Measurements from ENCODE around the gene SBF1.

Gene SBF1

GRCh38 chr22:50481440-50482106 is 6.7 kb upstream of the SBF1 start, which contains the start of gene ADM2:
Gene ADM2, plus strand, starts transcription at chr22:50481543. Its CDS starts 305 bp downstream, at chr22:50481848.
- TF ChIP-seq ZFX (IDR thresholded peaks at IDR 0.05): peak; percentile 51; the same call in 1 of the 2 replicates
- TF ChIP-seq, protein P1, sequence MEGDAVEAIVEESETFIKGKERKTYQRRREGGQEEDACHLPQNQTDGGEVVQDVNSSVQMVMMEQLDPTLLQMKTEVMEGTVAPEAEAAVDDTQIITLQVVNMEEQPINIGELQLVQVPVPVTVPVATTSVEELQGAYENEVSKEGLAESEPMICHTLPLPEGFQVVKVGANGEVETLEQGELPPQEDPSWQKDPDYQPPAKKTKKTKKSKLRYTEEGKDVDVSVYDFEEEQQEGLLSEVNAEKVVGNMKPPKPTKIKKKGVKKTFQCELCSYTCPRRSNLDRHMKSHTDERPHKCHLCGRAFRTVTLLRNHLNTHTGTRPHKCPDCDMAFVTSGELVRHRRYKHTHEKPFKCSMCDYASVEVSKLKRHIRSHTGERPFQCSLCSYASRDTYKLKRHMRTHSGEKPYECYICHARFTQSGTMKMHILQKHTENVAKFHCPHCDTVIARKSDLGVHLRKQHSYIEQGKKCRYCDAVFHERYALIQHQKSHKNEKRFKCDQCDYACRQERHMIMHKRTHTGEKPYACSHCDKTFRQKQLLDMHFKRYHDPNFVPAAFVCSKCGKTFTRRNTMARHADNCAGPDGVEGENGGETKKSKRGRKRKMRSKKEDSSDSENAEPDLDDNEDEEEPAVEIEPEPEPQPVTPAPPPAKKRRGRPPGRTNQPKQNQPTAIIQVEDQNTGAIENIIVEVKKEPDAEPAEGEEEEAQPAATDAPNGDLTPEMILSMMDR (conservative IDR thresholded peaks at IDR 0.05): no peak
- peak within 1 kb of the TSS; percentile 85 for H3K27ac ChIP-seq

GRCh38 chr22:50481045-50481439 is 6.2 kb upstream of the SBF1 start:
- peak overlapping the region; percentile 85 for H3K27ac ChIP-seq
- TF ChIP-seq, protein P1 (conservative IDR thresholded peaks at IDR 0.05): no peak
- TF ChIP-seq ZFX (IDR thresholded peaks at IDR 0.05): no peak

DNA sequence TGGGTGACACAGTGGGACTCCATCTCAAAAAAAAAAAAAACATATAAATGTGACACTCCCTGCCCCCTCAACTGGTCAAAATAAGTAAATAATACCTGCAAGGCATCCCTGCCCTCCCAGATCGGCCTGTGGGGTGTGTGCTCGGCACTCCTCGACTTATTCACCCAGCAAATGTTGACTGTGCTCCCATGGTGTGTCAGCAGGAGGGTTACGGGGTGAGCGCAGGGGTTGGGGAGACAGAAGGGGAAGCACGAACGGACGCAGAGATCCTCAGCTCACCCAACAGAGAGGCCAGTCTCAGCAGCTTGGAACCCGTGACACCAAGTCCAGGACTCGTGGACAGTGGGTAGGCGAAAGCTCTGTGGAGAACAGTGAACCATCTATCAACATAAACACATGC is 4.9 kb upstream of the SBF1 start:
- TF ChIP-seq ZFX (IDR thresholded peaks at IDR 0.05): no peak
- TF ChIP-seq, protein P1 (conservative IDR thresholded peaks at IDR 0.05): no peak
- H3K27ac ChIP-seq: no peak overlapping the region

- no peak for TF ChIP-seq ZFX (IDR thresholded peaks at IDR 0.05)
- TF ChIP-seq, protein P1 (conservative IDR thresholded peaks at IDR 0.05): no peak
- H3K27ac ChIP-seq: no peak overlapping the region
These were observed 3.1 kb upstream of the SBF1 start for GRCh38 chr22:50477923-50478322.

DNA sequence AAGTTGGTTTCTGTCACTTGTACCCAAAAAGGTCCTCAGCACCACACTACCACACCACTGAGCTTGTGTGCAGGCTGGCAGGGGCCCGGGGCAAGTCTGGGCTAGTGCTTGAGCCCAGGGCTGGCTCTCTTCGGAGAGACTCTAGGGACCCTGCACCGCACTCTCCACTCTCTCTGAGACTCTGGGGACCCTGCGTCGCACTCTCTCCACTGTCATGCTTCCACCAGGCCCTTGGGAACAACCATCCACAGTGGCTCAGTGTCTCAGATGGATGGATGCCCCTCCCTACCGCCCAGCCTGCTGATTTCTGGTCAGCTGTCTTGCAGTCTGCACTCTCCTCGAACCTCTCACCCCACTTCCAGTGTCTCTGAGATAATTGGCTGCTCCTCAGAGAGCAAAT is 2.0 kb upstream of the SBF1 start:
- TF ChIP-seq, protein P1 (conservative IDR thresholded peaks at IDR 0.05): no peak
- no peak for TF ChIP-seq ZFX (IDR thresholded peaks at IDR 0.05)
- no peak overlapping the region for H3K27ac ChIP-seq

- TF ChIP-seq, protein P1 (conservative IDR thresholded peaks at IDR 0.05): no peak
- no peak for TF ChIP-seq ZFX (IDR thresholded peaks at IDR 0.05)
- H3K27ac ChIP-seq: peak overlapping the region; percentile 73
These were observed 792 bp upstream of the SBF1 start for GRCh38 chr22:50475652-50476002.

GRCh38 chr22:50473855-50474671 is 772 bp downstream of the SBF1 start:
- TF ChIP-seq, protein P1 (conservative IDR thresholded peaks at IDR 0.05): no peak
- H3K27ac ChIP-seq: peak overlapping the region; percentile 73

All from C4-2B (cell line).